Measurements from ENCODE around the gene F10. TPM values are rescaled to one million over a fixed set of nuclear protein-coding genes. Genes with fewer than 3 reads are reported as not detected.

F10 gene
- total and polyA plus RNA-seq, 12 donors, result 4.4 to 81.8 (median 12.6) TPM

- DNase-seq, result no peak
- Histone ChIP-seq H3K27me3 (no peaks in the 10 kb centered on the region), H3K9me3 (replicated peaks in 1 of 3) (no peaks in the 10 kb centered on the region), H3K36me3 (replicated peaks in 1 of 2) (peaks cover 0 to 53% of the 10 kb centered on the region in 2 donors), H3K4me3 (no peak overlapping the region), H3K27ac (no peak overlapping the region), H3K4me1 (replicated peaks in 1 of 2) (peaks cover 6 to 13% of the 10 kb centered on the region in 2 donors)
- TF ChIP-seq POLR2A (IDR thresholded peaks at IDR 0.05) (no peak), CTCF (IDR thresholded peaks at IDR 0.05) (no peak)
- intact Hi-C loops (cut with DNase I), result no loop called here
- 87 to 89% (median 88%) methylated on average over 10 to 22 of the region's 22 CpGs for WGBS, 4 donors
Measured at GRCh38 chr13:113184568-113185440, 62.2 kb downstream of the F10 start.

DNA sequence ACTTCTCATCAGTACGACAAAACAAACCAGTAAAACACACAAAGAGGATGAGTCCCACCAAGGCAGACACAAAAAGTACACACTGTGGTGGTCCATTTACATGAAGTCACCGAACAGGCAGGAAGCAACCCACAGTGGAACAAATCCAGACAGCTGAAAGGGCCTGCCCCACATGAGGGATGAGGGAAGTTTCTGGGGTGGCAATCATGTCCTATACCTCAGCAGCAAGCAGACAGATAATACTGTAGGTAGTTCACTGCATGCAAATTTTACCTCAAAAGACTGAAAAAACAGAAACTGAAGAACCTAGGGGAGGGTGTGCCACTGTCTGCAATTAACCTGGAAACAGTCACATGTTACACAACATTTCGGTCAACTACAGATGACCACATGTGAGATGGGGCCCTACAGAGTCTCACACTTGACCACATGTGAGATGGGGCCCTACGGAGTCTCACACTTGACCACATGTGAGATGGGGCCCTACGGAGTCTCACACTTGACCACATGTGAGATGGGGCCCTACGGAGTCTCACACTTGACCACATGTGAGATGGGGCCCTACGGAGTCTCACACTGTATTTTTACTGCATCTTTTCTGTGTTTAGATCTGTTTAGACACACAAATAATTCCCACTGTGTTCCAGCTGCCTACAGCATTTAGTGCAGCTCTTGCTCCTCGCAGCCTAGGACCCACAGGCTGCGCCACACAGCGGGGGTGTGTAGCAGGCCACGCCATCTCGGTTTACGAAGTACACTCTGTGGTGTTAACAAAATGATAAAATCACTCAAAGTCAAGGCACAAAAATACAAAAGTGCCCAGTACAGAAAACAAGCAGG lies 63.7 kb downstream of the F10 start:
- Histone ChIP-seq H3K4me1 (replicated peaks in 1 of 2) (peaks cover 6 to 13% of the 10 kb centered on the region in 2 donors), H3K36me3 (replicated peaks in 1 of 2) (peaks cover 0 to 53% of the 10 kb centered on the region in 2 donors), H3K9me3 (replicated peaks in 1 of 3) (no peaks in the 10 kb centered on the region), H3K27me3 (no peaks in the 10 kb centered on the region), H3K4me3 (no peak overlapping the region), H3K27ac (peak overlapping the region; percentile 37 to 90 (median 88))
- WGBS, 4 donors, result 71 to 89% (median 77%) methylated on average over 12 to 13 of the region's 13 CpGs
- intact Hi-C loops (cut with DNase I), result no loop called here
- no peak for DNase-seq
- no peak for TF ChIP-seq POLR2A (IDR thresholded peaks at IDR 0.05)
- TF ChIP-seq CTCF (IDR thresholded peaks at IDR 0.05), result no peak

DNA sequence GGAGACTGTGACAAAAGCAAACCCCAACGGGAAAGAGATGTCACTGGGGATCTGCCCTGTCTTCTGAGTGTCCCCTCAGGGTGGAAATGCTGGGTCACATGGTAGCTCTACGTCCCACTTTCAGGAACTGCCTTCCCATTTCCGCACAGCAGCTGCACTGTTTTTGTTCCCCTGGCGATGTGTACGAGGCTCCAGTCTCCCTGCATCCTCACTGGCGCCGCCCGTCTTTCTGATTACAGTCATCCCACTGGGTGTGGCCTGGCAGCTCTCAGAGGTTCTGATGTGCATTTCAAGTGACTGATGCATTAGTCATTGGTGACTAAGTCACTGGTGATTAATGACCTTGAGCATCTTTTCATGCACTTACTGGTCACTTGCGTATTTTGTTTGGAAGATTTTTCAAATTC lies 64.7 kb downstream of the F10 start:
- WGBS, 4 donors, result 33 to 60% (median 37%) methylated on average over 5 to 9 of the region's 9 CpGs
- DNase-seq, result peak; percentile 88 to 98 (median 96)
- no peaks in the 10 kb centered on the region for H3K9me3 ChIP-seq (replicated peaks in 1 of 3)
- intact Hi-C loops (cut with DNase I), result no loop called here
- peaks cover 6 to 13% of the 10 kb centered on the region in 2 donors for H3K4me1 ChIP-seq (replicated peaks in 1 of 2)
- peak overlapping the region; percentile 37 to 90 (median 88) for H3K27ac ChIP-seq
- H3K4me3 ChIP-seq, result peak overlapping the region in 1 of 4 donors; percentile 15
- H3K27me3 ChIP-seq, result no peaks in the 10 kb centered on the region
- peaks cover 0 to 51% of the 10 kb centered on the region in 2 donors for H3K36me3 ChIP-seq (replicated peaks in 1 of 2)
- TF ChIP-seq CTCF (IDR thresholded peaks at IDR 0.05) (peak in 1 of 6 experiments; percentile 12), POLR2A (IDR thresholded peaks at IDR 0.05) (peak in 1 of 2 donors; percentile 92)
